ENCODE results near the gene LCTL. TPM values are rescaled to one million over a fixed set of nuclear protein-coding genes. Genes with fewer than 3 reads are reported as not detected.

The LCTL gene
- total RNA-seq, 1 experiment from 2014 or later = not detected

DNA sequence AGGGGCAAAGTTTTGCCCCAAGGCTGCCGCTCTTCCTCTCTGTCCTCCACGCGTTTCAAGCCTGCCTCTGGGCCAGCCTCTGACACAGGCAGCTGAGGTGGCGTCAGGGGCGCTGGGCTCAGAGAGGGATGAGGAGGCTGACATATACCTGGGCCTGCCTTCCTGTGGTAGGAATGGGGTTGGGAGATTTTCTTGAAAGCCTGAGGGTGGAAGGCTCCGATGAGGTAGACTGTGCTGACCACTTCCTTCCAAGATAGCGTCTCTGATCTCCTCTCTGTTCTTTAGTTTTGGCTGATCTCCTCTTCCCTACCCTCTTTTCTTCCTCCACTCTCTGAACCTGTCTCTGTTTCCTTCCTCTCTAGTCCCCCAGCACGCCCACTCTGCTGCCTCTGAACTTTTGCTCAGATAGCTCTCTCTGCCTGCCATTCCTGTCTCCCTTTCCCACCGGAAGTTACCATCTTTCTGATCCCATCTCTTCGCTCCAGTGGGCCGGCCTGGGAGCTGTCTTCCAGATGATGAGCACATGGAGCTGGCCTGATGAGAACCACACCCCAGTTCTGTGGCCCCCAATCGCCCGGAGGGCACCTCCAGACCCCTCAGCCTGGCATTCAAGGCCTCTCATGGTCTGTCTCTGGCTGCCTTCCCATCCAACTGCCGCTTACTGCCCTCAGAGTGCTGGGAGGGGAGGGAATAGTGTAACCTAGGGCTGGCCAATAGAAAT, 32.5 kb upstream of the LCTL start:
- no TSS peak for BruUV-seq (replicated peaks)
- Mint-ChIP-seq H3K4me3 (ENCODE audit: unreplicated experiment) (no peak overlapping the region), H3K4me1 (ENCODE audit: insufficient read depth, unreplicated experiment) (no peaks in the 10 kb centered on the region), H3K27me3 (ENCODE audit: insufficient read depth, unreplicated experiment) (peaks cover 12% of the 10 kb centered on the region), H3K9me3 (ENCODE audit: unreplicated experiment) (no peaks in the 10 kb centered on the region), H3K36me3 (ENCODE audit: insufficient read depth, unreplicated experiment) (no peaks in the 10 kb centered on the region), H3K27ac (ENCODE audit: low read depth, unreplicated experiment) (peak overlapping the region; percentile 40)
- TF ChIP-seq CTCF (IDR thresholded peaks at IDR 0.05; ENCODE audit: unreplicated experiment) = no peak
- intact Hi-C loops (cut with micrococcal nuclease) = no loop called here
- DNase-seq (ENCODE audit: unreplicated experiment) = no peak
- POLR2A ChIA-PET = no interaction called here
- CTCF ChIA-PET = interaction anchor here (0.6 to 1.8 kb wide), 2 partner anchors 87 to 253 kb away, joined by 3 to 6 read pairs; no protein-coding TSS in a partner anchor

- peaks cover 12% of the 10 kb centered on the region for H3K27me3 Mint-ChIP-seq (ENCODE audit: insufficient read depth, unreplicated experiment)
Observed at GRCh38 chr15:66595931-66596545, 30.2 kb upstream of the LCTL start.

DNA sequence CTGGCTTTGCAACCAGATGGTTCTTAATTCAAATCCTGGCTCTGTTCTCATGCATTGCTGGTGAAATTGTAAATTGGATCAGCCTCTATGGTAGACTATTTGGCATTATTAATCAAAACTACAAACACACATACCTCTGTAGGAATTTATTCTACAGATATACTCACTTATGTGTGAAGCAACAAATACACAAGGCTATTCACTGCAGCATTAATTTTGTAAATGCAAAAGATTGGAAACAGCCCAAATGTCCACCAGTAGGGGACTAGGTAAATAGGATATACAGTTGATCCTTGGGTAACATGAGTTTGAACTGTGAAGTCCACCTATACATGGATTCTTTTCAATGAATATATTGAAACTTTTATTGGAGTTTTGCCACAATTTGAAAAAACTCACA, 29.5 kb upstream of the LCTL start:
- no TSS peak for BruUV-seq (replicated peaks)
- Mint-ChIP-seq H3K4me3 (ENCODE audit: unreplicated experiment) (no peak overlapping the region), H3K27me3 (ENCODE audit: insufficient read depth, unreplicated experiment) (peaks cover 12% of the 10 kb centered on the region), H3K4me1 (ENCODE audit: insufficient read depth, unreplicated experiment) (no peaks in the 10 kb centered on the region), H3K9me3 (ENCODE audit: unreplicated experiment) (no peaks in the 10 kb centered on the region), H3K27ac (ENCODE audit: low read depth, unreplicated experiment) (no peak overlapping the region), H3K36me3 (ENCODE audit: insufficient read depth, unreplicated experiment) (no peaks in the 10 kb centered on the region)
- intact Hi-C loops (cut with micrococcal nuclease) = no loop called here
- ChIA-PET POLR2A (no interaction called here), CTCF (no interaction called here)
- TF ChIP-seq CTCF (IDR thresholded peaks at IDR 0.05; ENCODE audit: unreplicated experiment) = no peak
- DNase-seq (ENCODE audit: unreplicated experiment) = no peak

More at GRCh38 chr15:66595931-66596545, 30.2 kb upstream of the LCTL start:
- Mint-ChIP-seq H3K4me3 (ENCODE audit: unreplicated experiment) (no peak overlapping the region), H3K4me1 (ENCODE audit: insufficient read depth, unreplicated experiment) (no peaks in the 10 kb centered on the region), H3K36me3 (ENCODE audit: insufficient read depth, unreplicated experiment) (no peaks in the 10 kb centered on the region), H3K27ac (ENCODE audit: low read depth, unreplicated experiment) (no peak overlapping the region), H3K9me3 (ENCODE audit: unreplicated experiment) (no peaks in the 10 kb centered on the region)
- no peak for TF ChIP-seq CTCF (IDR thresholded peaks at IDR 0.05; ENCODE audit: unreplicated experiment)
- BruUV-seq (replicated peaks) = no TSS peak
- DNase-seq (ENCODE audit: unreplicated experiment) = no peak
- POLR2A ChIA-PET = no interaction called here
- CTCF ChIA-PET = interaction anchor here (0.6 to 1.1 kb wide), 3 partner anchors 10 to 193 kb away, joined by 3 read pairs; no protein-coding TSS in a partner anchor
- intact Hi-C loops (cut with micrococcal nuclease) = no loop called here

GRCh38 chr15:66594836-66595235, 29.0 kb upstream of the LCTL start:
- TF ChIP-seq CTCF (IDR thresholded peaks at IDR 0.05; ENCODE audit: unreplicated experiment) = no peak
- CTCF ChIA-PET = no interaction called here
- no peak for DNase-seq (ENCODE audit: unreplicated experiment)
- intact Hi-C loops (cut with micrococcal nuclease) = no loop called here
- POLR2A ChIA-PET = no interaction called here
- Mint-ChIP-seq H3K27ac (ENCODE audit: low read depth, unreplicated experiment) (no peak overlapping the region), H3K4me1 (ENCODE audit: insufficient read depth, unreplicated experiment) (no peaks in the 10 kb centered on the region), H3K27me3 (ENCODE audit: insufficient read depth, unreplicated experiment) (peaks cover 12% of the 10 kb centered on the region), H3K4me3 (ENCODE audit: unreplicated experiment) (no peak overlapping the region), H3K36me3 (ENCODE audit: insufficient read depth, unreplicated experiment) (no peaks in the 10 kb centered on the region), H3K9me3 (ENCODE audit: unreplicated experiment) (no peaks in the 10 kb centered on the region)
- no TSS peak for BruUV-seq (replicated peaks)
